TTC549 (cell line): ENCODE measurements around the gene BAHCC1.

Experiments used
- FAIRE-seq: peaks from 2 replicates; lab custom pipeline; 2012; peaks lifted over from hg19 to GRCh38; lab: Jason Lieb, UNC

The BAHCC1 gene

GRCh38 chr17:81514739-81515529 is 119.7 kb downstream of the BAHCC1 start:
- no peak for FAIRE-seq

GRCh38 chr17:81515530-81516041 is 120.3 kb downstream of the BAHCC1 start:
- no peak for FAIRE-seq
